ENCODE data around the gene CCR8.

The CCR8 gene

GRCh38 chr3:39292961-39293360 is 36.5 kb upstream of the CCR8 start:
- H3K4me3 ChIP-seq (ENCODE audit: low read length) = no peak overlapping the region
- DNase-seq (ENCODE audit: low read depth) = no peak
- TF ChIP-seq CTCF (IDR thresholded peaks at IDR 0.05; ENCODE audit: insufficient read depth, low read depth, low read length, missing control alignments) = no peak

- no peak overlapping the region for H3K4me3 ChIP-seq (ENCODE audit: low read length)
- DNase-seq (ENCODE audit: low read depth) = no peak
- TF ChIP-seq CTCF (IDR thresholded peaks at IDR 0.05; ENCODE audit: insufficient read depth, low read depth, low read length, missing control alignments) = no peak
Observed at GRCh38 chr3:39294446-39295183, 34.9 kb upstream of the CCR8 start.

- no peak overlapping the region for H3K4me3 ChIP-seq (ENCODE audit: low read length)
- DNase-seq (ENCODE audit: low read depth) = no peak
- TF ChIP-seq CTCF (IDR thresholded peaks at IDR 0.05; ENCODE audit: insufficient read depth, low read depth, low read length, missing control alignments) = no peak
Observed at GRCh38 chr3:39295184-39295775, 34.2 kb upstream of the CCR8 start.

- no peak for DNase-seq (ENCODE audit: low read depth)
- H3K4me3 ChIP-seq (ENCODE audit: low read length) = no peak overlapping the region
- no peak for TF ChIP-seq CTCF (IDR thresholded peaks at IDR 0.05; ENCODE audit: insufficient read depth, low read depth, low read length, missing control alignments)
Observed at GRCh38 chr3:39296197-39297077, 33.1 kb upstream of the CCR8 start.

GRCh38 chr3:39299279-39299678 is 30.2 kb upstream of the CCR8 start:
- no peak overlapping the region for H3K4me3 ChIP-seq (ENCODE audit: low read length)
- no peak for DNase-seq (ENCODE audit: low read depth)
- TF ChIP-seq CTCF (IDR thresholded peaks at IDR 0.05; ENCODE audit: insufficient read depth, low read depth, low read length, missing control alignments) = no peak

- no peak for DNase-seq (ENCODE audit: low read depth)
- TF ChIP-seq CTCF (IDR thresholded peaks at IDR 0.05; ENCODE audit: insufficient read depth, low read depth, low read length, missing control alignments) = no peak
- no peak overlapping the region for H3K4me3 ChIP-seq (ENCODE audit: low read length)
Observed at GRCh38 chr3:39302178-39302577, 27.3 kb upstream of the CCR8 start.

All from epithelial cell of esophagus (primary cell).